ENCODE measurements around the gene CYB561D2. TPM values are rescaled to one million over a fixed set of nuclear protein-coding genes. Genes with fewer than 3 reads are reported as not detected.

CYB561D2 gene
- total RNA-seq, 4 donors from 2014 or later: 13.9 to 22.0 (median 18.2) TPM

- TF ChIP-seq CTCF (IDR thresholded peaks at IDR 0.05; ENCODE audit: low read depth): no peak
These were observed 25.6 kb upstream of the CYB561D2 start for GRCh38 chr3:50325113-50325480.

DNA sequence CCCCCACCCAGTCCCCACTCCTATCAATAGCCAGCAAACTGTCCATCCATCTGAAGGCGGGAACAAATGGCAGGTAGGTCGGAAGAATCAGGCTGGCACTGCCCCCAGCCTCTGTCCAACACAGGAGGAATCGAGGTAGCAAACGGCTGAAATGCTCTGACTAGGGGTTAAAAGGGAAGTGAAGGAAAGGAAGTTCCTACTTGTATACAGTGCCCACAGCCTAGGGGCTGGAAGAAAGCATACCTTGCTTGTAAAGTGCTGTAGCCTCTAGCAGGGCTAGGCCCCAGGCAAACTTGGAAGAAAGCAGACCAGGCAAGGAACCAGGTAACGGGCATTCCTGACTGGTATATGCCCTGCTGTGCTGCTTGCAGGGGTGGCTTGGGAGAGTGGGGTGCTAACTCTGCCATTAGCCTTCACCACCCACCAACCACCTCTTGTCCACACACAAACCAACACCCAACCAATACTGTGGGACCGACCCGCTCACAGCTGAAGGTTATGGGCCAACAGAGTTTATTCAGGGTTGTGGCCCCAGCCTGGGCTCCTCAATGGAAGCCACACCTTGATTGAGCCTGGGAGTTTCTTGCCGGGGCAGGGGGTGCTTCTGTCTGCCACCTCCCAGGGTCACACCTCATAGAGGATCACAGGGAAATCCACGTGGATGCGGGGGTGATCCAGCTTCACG, 25.0 kb upstream of the CYB561D2 start:
- TF ChIP-seq CTCF (IDR thresholded peaks at IDR 0.05; ENCODE audit: low read depth): no peak

DNA sequence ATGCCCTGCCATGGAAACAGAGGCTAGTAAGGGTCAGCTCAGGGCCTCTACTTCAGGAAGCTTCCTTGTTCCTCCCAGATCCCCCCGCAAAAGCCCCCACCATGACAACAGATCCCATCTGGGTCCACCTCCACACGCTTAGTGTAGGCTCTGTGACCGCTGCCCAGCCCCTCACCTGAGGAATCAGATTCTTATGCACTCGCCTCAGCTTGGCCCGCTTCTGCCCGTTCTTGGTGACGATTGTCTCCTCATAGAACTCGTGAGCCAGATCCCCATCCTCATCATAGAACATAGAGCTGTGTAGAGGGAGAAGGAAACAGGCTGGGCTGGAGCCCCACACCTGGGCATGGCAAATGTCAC, 24.5 kb upstream of the CYB561D2 start:
- no peak for TF ChIP-seq CTCF (IDR thresholded peaks at IDR 0.05; ENCODE audit: low read depth)

GRCh38 chr3:50327129-50327528, 23.5 kb upstream of the CYB561D2 start:
- TF ChIP-seq CTCF (IDR thresholded peaks at IDR 0.05; ENCODE audit: low read depth): no peak

DNA sequence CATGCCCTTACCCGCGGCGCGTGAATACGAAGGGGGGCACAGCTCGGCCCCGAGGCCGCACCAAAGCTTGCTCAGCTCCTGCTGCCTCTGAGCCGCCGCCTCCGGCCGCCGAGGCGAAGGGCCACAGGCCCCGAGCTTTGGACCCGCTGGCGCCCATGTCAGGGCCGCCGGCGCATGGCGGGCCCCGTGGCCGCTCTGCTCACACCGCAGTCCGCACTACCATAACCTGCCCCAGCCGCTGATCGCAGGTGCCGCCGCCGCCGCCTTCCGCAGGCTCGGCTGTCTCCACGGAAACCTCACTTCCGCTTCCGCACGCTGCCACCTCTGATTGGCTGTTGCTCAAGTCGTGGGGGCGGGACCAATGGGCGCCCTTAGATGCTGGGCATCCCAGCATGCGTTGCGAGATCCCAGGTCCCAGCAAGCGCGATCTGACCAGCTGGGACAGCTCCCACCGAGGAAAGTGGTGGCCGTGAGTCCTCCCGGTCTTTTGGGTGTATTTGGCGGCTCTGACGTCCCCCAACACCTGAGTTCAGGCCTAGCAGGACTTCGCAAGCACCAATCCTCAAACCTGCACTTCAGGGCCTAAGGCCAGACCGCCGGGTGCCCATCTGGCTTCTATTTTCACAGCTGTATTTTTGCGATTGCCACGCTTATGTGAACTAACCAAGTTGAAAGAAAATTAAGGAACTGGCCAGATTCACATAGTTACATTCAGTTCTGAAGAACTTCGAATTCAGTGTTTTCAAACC, 22.5 kb upstream of the CYB561D2 start, which contains the start of gene TUSC2:
TSS of gene TUSC2 (minus strand) at position 281 of the 749 bp plus-strand sequence. CDS start at position 157, 124 bp downstream.
- TF ChIP-seq CTCF (IDR thresholded peaks at IDR 0.05; ENCODE audit: low read depth): no peak

DNA sequence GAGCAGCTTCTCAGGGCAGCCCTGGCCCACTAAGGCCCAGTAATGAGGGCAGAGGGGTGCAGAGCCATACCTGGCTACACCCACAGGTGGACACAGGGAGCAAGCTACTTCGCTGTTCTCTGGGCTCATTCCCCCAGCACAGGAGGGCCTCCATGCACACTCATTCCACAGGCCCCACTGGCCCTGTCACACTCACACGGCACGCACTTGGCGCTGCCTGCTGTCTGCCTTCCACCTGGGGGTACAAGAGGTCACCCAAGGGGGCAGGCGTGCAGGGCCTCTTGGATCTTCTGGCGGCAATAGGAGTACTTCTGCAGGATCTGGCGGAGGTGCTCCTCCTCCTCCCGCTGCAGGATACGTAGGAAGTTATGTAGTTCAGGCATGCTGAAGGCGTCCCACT, 20.3 kb upstream of the CYB561D2 start:
- no peak for TF ChIP-seq CTCF (IDR thresholded peaks at IDR 0.05; ENCODE audit: low read depth)

DNA sequence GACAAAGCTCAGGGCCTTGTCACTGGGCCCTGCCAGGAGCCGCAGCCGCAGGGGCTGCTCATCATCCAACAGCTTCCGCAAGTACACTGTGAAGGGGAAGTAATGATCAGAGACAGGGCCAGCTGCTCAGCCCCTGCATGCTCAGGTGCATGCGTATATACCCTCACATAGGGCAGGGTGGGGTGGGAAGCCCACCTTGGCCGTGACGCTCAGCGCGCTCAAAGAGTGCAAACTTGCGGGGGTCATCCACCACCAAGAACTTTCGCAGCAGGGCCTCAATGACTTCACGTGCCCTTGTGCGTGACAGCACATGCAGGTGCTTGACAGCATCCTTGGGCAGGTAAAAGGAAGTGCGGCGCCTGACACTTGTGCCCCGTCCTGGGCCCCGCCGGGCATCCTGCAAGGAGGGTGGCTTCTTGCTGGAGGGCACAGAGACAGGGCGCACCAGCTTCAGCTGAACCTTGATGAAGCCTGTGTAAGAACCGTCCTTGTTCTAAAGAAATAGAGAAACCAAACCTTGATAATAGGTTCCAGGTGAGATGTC, 19.2 kb upstream of the CYB561D2 start:
- TF ChIP-seq CTCF (IDR thresholded peaks at IDR 0.05; ENCODE audit: low read depth): no peak

All from subcutaneous adipose tissue (tissue), 4 donors.